ENCODE results near the gene PLCH1.

The PLCH1 gene

DNA sequence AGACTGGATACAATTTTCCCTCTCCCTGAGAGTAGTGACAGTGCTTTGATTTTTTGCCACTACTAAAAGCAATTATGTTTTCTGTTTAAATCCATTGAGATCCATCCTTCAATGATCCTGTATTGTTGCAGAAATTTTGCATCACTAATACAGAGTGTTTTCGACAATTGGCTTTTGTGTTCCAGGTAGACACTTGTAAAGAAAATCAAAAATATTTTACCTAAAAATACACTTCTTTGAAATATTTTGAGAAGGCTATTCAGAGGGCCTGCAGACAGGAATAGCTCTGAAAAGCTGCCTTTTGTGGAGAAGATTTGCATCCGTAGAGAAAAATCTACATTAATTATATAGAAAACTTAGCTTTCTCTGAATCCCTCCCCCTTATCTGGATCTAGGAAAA is 384.6 kb downstream of the PLCH1 start:
- TF ChIP-seq SPI1 (IDR thresholded peaks at IDR 0.05; ENCODE audit: low read depth, low read length) (no peak), TAF1 (IDR thresholded peaks at IDR 0.05; ENCODE audit: low read depth, low read length) (no peak), POU2F2 (IDR thresholded peaks at IDR 0.05; ENCODE audit: low read depth, low read length) (no peak), PAX5 (IDR thresholded peaks at IDR 0.05; ENCODE audit: insufficient read depth, low read length, severe bottlenecking) (no peak), POLR2A (IDR thresholded peaks at IDR 0.05; ENCODE audit: low read depth, low read length) (no peak), POLR2AphosphoS5 (IDR thresholded peaks at IDR 0.05; ENCODE audit: low read depth, low read length) (no peak)
- FAIRE-seq (no peak), DNase-seq (ENCODE audit: insufficient read length, low spot score) (no peak)

GRCh38 chr3:155356594-155357370 is 388.1 kb downstream of the PLCH1 start:
- no peak for TF ChIP-seq TAF1 (IDR thresholded peaks at IDR 0.05; ENCODE audit: low read depth, low read length)
- no peak for TF ChIP-seq POU2F2 (IDR thresholded peaks at IDR 0.05; ENCODE audit: low read depth, low read length)
- TF ChIP-seq SPI1 (IDR thresholded peaks at IDR 0.05; ENCODE audit: low read depth, low read length): no peak
- no peak for TF ChIP-seq POLR2AphosphoS5 (IDR thresholded peaks at IDR 0.05; ENCODE audit: low read depth, low read length)
- TF ChIP-seq PAX5 (IDR thresholded peaks at IDR 0.05; ENCODE audit: insufficient read depth, low read length, severe bottlenecking): no peak
- TF ChIP-seq POLR2A (IDR thresholded peaks at IDR 0.05; ENCODE audit: low read depth, low read length): no peak
- no peak for DNase-seq (ENCODE audit: insufficient read length, low spot score)
- no peak for FAIRE-seq

- TF ChIP-seq POU2F2 (IDR thresholded peaks at IDR 0.05; ENCODE audit: low read depth, low read length): no peak
- TF ChIP-seq SPI1 (IDR thresholded peaks at IDR 0.05; ENCODE audit: low read depth, low read length): no peak
- FAIRE-seq: no peak
Measured at GRCh38 chr3:155354658-155355057, 390.2 kb downstream of the PLCH1 start.

GRCh38 chr3:155352900-155353490 is 391.9 kb downstream of the PLCH1 start:
- no peak for FAIRE-seq
- TF ChIP-seq POLR2AphosphoS5 (IDR thresholded peaks at IDR 0.05; ENCODE audit: low read depth, low read length): no peak
- TF ChIP-seq POU2F2 (IDR thresholded peaks at IDR 0.05; ENCODE audit: low read depth, low read length): no peak
- TF ChIP-seq POLR2A (IDR thresholded peaks at IDR 0.05; ENCODE audit: low read depth, low read length): no peak
- no peak for TF ChIP-seq SPI1 (IDR thresholded peaks at IDR 0.05; ENCODE audit: low read depth, low read length)
- TF ChIP-seq PAX5 (IDR thresholded peaks at IDR 0.05; ENCODE audit: insufficient read depth, low read length, severe bottlenecking): no peak
- TF ChIP-seq TAF1 (IDR thresholded peaks at IDR 0.05; ENCODE audit: low read depth, low read length): no peak
- no peak for DNase-seq (ENCODE audit: insufficient read length, low spot score)

More at GRCh38 chr3:155354658-155355057, 390.2 kb downstream of the PLCH1 start:
- DNase-seq (ENCODE audit: insufficient read length, low spot score): no peak

GRCh38 chr3:155350571-155350970 is 394.3 kb downstream of the PLCH1 start:
- no peak for FAIRE-seq
- TF ChIP-seq POLR2AphosphoS5 (IDR thresholded peaks at IDR 0.05; ENCODE audit: low read depth, low read length) (no peak), SPI1 (IDR thresholded peaks at IDR 0.05; ENCODE audit: low read depth, low read length) (no peak), POLR2A (IDR thresholded peaks at IDR 0.05; ENCODE audit: low read depth, low read length) (no peak), TAF1 (IDR thresholded peaks at IDR 0.05; ENCODE audit: low read depth, low read length) (no peak), POU2F2 (IDR thresholded peaks at IDR 0.05; ENCODE audit: low read depth, low read length) (no peak), PAX5 (IDR thresholded peaks at IDR 0.05; ENCODE audit: insufficient read depth, low read length, severe bottlenecking) (no peak)
- no peak for DNase-seq (ENCODE audit: insufficient read length, low spot score)

DNA sequence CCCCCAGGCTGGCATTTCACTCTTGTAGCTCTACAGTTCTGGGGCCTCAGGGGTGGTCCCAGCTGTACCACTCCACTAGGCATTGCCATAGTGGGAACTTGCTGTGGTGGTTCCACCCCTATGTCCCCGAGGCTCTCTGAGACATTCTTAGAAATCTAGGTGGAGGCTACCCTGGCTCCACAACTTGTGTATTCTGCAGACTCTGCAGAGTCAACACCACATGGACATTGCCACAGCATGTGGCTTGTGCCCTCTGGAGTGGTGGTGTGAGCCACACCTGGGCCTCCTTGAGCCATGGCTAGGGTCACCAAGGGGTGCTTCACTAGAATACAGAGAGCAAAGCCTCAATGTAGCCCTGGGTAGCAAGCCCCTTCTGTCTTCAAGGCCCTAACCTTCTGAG is 397.0 kb downstream of the PLCH1 start:
- no peak for TF ChIP-seq SPI1 (IDR thresholded peaks at IDR 0.05; ENCODE audit: low read depth, low read length)
- TF ChIP-seq PAX5 (IDR thresholded peaks at IDR 0.05; ENCODE audit: insufficient read depth, low read length, severe bottlenecking): no peak
- no peak for TF ChIP-seq POLR2AphosphoS5 (IDR thresholded peaks at IDR 0.05; ENCODE audit: low read depth, low read length)
- no peak for TF ChIP-seq POLR2A (IDR thresholded peaks at IDR 0.05; ENCODE audit: low read depth, low read length)
- TF ChIP-seq POU2F2 (IDR thresholded peaks at IDR 0.05; ENCODE audit: low read depth, low read length): no peak
- no peak for TF ChIP-seq TAF1 (IDR thresholded peaks at IDR 0.05; ENCODE audit: low read depth, low read length)
- no peak for FAIRE-seq

GRCh38 chr3:155342344-155342743 is 402.5 kb downstream of the PLCH1 start:
- DNase-seq (ENCODE audit: insufficient read length, low spot score) (no peak), FAIRE-seq (no peak)
- TF ChIP-seq POLR2AphosphoS5 (IDR thresholded peaks at IDR 0.05; ENCODE audit: low read depth, low read length) (no peak), POU2F2 (IDR thresholded peaks at IDR 0.05; ENCODE audit: low read depth, low read length) (no peak)

More for the DNA sequence above, 397.0 kb downstream of the PLCH1 start:
- DNase-seq (ENCODE audit: insufficient read length, low spot score): no peak

DNA sequence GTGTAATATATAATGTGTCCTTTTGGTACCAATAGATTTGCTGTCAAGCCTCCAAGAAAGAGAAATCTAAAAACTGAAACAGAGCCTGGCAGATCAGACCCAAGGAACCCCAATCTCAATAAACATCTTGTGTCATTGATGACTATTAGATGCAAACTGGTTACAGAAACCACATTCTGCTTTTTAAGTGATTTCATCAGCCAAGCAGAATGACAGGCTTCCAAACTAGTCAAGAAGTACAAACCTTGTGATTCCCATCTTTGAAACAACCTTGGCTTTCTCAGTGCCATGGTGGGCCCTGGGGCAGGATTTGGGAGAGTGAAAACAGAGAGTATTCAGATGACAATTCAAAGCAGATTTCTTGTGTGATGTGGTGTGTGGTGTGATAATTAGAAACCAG is 405.8 kb downstream of the PLCH1 start:
- TF ChIP-seq POLR2AphosphoS5 (IDR thresholded peaks at IDR 0.05; ENCODE audit: low read depth, low read length) (no peak), POU2F2 (IDR thresholded peaks at IDR 0.05; ENCODE audit: low read depth, low read length) (no peak), SPI1 (IDR thresholded peaks at IDR 0.05; ENCODE audit: low read depth, low read length) (no peak), TAF1 (IDR thresholded peaks at IDR 0.05; ENCODE audit: low read depth, low read length) (no peak), POLR2A (IDR thresholded peaks at IDR 0.05; ENCODE audit: low read depth, low read length) (no peak), PAX5 (IDR thresholded peaks at IDR 0.05; ENCODE audit: insufficient read depth, low read length, severe bottlenecking) (no peak)
- FAIRE-seq (no peak), DNase-seq (ENCODE audit: insufficient read length, low spot score) (no peak)

- FAIRE-seq: peak; percentile 16
- no peak for TF ChIP-seq TAF1 (IDR thresholded peaks at IDR 0.05; ENCODE audit: low read depth, low read length)
- TF ChIP-seq POU2F2 (IDR thresholded peaks at IDR 0.05; ENCODE audit: low read depth, low read length): peak; percentile 73; the same call in 1 of the 2 replicates
- no peak for TF ChIP-seq SPI1 (IDR thresholded peaks at IDR 0.05; ENCODE audit: low read depth, low read length)
- DNase-seq (ENCODE audit: insufficient read length, low spot score): no peak
Measured at GRCh38 chr3:155335724-155336354, 409.0 kb downstream of the PLCH1 start.

Measured in GM12891 (cell line).